ENCODE data around the gene UFD1. TPM values are rescaled to one million over a fixed set of nuclear protein-coding genes. Genes with fewer than 3 reads are reported as not detected.

UFD1 gene
- total RNA-seq, 1 experiment from 2014 or later, result 57.9 TPM

DNA sequence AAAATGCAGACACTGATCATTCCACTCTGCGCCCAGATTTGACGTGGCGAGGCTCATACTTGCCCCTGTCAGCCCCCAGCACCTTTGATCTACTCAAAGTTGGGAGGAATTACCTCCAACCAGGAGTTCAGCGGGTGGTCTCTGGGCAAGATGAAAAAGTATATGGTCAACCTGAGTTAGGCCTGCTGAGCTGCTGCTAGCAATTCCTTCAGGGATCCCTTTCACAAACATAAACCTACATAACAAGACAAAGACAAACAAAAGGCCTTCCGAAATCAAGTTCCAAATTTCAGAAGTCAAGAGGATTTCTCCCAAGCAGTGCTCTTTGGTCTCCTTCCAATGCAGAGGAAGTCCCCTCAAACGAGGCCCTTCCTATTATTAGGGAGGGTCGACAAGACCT, 24.4 kb upstream of the UFD1 start (continued):
- no peak for TF ChIP-seq ZNF396 (CRISPR knock-in tag; IDR thresholded peaks at IDR 0.05; ENCODE audit: borderline replicate concordance)
- TF ChIP-seq CBFB (CRISPR knock-in tag; IDR thresholded peaks at IDR 0.05; ENCODE audit: low read depth), result no peak
- TF ChIP-seq IRF2 (CRISPR knock-in tag; IDR thresholded peaks at IDR 0.05; ENCODE audit: borderline replicate concordance, low read depth), result no peak
- TF ChIP-seq OVOL2 (CRISPR knock-in tag; IDR thresholded peaks at IDR 0.05; ENCODE audit: borderline replicate concordance), result no peak
- no peak for TF ChIP-seq ZNF121 (CRISPR knock-in tag; IDR thresholded peaks at IDR 0.05)
- TF ChIP-seq ETV6 (CRISPR knock-in tag; IDR thresholded peaks at IDR 0.05), result no peak
- TF ChIP-seq NR1H2 (CRISPR knock-in tag; IDR thresholded peaks at IDR 0.05), result no peak
- TF ChIP-seq TEAD4 (CRISPR knock-in tag; IDR thresholded peaks at IDR 0.05), result no peak

DNA sequence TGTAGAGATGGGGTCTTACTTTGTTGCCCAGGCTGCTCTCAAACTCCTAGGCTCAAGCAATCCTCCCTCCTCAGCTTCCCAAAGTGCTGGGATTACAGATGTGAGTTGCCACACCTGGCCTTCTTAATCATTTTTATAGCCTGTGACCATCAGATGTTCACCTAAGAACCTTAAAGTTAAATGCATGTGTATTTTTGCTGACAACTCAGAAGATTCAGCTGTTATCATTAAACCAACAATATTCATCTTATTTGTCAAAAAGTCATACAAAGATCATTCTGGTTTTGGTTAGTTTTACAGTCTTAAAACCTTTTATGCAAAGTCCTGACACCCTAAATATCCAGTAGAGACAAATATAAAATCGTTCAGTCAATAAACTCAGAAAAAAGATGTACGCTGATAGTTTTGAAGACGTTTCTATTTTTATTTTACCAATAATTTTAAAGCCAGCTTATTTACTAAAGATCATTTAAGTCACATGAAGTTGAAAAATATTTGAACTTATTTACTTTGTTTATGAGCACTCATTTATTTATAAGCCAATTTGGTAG, 23.0 kb upstream of the UFD1 start:
- Mint-ChIP-seq H3K36me3 (peaks cover 19% of the 10 kb centered on the region), H3K27ac (no peak overlapping the region), H3K27me3 (ENCODE audit: low read depth) (no peaks in the 10 kb centered on the region), H3K4me3 (no peak overlapping the region), H3K4me1 (peaks cover 5% of the 10 kb centered on the region; the same call in 1 of the 2 replicates), H3K9me3 (no peaks in the 10 kb centered on the region)
- DNase-seq (ENCODE audit: low spot score), result no peak
- no peak for ATAC-seq
- CTCF ChIA-PET, result interaction anchor here (1.8 kb wide), 1 partner anchor 128 kb away, joined by 10 read pairs; no protein-coding TSS in a partner anchor
- TF ChIP-seq SMAD4 (CRISPR knock-in tag; IDR thresholded peaks at IDR 0.05) (no peak), GRHL2 (CRISPR knock-in tag; IDR thresholded peaks at IDR 0.05; ENCODE audit: insufficient replicate concordance, severe bottlenecking) (no peak)
- POLR2A ChIA-PET, result no interaction called here

DNA sequence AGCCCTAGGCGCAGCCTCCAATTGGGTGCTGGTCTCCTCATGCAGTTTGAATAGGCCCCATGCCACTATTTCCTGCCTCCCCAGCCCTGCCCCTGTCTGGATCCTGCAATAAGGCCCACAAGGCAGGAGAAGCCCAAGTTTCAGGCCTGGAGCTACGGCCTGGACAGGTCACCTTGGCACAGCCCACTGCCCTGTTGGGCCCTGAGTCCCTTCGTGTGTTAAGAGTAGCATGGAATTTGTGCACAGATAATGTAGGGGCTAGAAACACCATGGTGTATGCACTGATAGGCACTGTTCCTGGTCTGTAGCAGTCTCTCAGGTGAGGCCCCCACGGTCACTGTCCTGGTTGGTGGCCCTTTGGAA, 20.9 kb upstream of the UFD1 start:
- ChIA-PET CTCF (no interaction called here), POLR2A (no interaction called here)
- Mint-ChIP-seq H3K9me3 (no peaks in the 10 kb centered on the region), H3K4me1 (peaks cover 5% of the 10 kb centered on the region; the same call in 1 of the 2 replicates), H3K36me3 (peaks cover 18% of the 10 kb centered on the region), H3K27me3 (ENCODE audit: low read depth) (no peaks in the 10 kb centered on the region), H3K27ac (no peak overlapping the region), H3K4me3 (no peak overlapping the region)
- no peak for DNase-seq (ENCODE audit: low spot score)
- TF ChIP-seq, protein P1, sequence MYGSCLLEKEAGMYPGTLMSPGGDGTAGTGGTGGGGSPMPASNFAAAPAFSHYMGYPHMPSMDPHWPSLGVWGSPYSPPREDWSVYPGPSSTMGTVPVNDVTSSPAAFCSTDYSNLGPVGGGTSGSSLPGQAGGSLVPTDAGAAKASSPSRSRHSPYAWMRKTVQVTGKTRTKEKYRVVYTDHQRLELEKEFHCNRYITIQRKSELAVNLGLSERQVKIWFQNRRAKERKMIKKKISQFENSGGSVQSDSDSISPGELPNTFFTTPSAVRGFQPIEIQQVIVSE (CRISPR knock-in tag; IDR thresholded peaks at IDR 0.05; ENCODE audit: borderline replicate concordance), result no peak
- TF ChIP-seq NR2C2 (CRISPR knock-in tag; IDR thresholded peaks at IDR 0.05) (no peak), FOXP1 (CRISPR knock-in tag; IDR thresholded peaks at IDR 0.05; ENCODE audit: borderline replicate concordance) (no peak), GABPB1 (CRISPR knock-in tag; IDR thresholded peaks at IDR 0.05) (no peak), MYBL2 (CRISPR knock-in tag; IDR thresholded peaks at IDR 0.05) (no peak), ZNF416 (CRISPR knock-in tag; IDR thresholded peaks at IDR 0.05) (no peak), ETV6 (CRISPR knock-in tag; IDR thresholded peaks at IDR 0.05) (no peak), ZNF219 (CRISPR knock-in tag; IDR thresholded peaks at IDR 0.05; ENCODE audit: borderline replicate concordance) (no peak), ZNF263 (CRISPR knock-in tag; IDR thresholded peaks at IDR 0.05; ENCODE audit: low read depth) (no peak), TCF7 (CRISPR knock-in tag; IDR thresholded peaks at IDR 0.05; ENCODE audit: low read depth) (no peak), TEAD1 (CRISPR knock-in tag; IDR thresholded peaks at IDR 0.05) (no peak), NFATC4 (CRISPR knock-in tag; IDR thresholded peaks at IDR 0.05) (no peak), GTF2I (CRISPR knock-in tag; conservative IDR thresholded peaks at IDR 0.05) (no peak), CREM (CRISPR knock-in tag; IDR thresholded peaks at IDR 0.05) (no peak)
- TF ChIP-seq, protein P2, sequence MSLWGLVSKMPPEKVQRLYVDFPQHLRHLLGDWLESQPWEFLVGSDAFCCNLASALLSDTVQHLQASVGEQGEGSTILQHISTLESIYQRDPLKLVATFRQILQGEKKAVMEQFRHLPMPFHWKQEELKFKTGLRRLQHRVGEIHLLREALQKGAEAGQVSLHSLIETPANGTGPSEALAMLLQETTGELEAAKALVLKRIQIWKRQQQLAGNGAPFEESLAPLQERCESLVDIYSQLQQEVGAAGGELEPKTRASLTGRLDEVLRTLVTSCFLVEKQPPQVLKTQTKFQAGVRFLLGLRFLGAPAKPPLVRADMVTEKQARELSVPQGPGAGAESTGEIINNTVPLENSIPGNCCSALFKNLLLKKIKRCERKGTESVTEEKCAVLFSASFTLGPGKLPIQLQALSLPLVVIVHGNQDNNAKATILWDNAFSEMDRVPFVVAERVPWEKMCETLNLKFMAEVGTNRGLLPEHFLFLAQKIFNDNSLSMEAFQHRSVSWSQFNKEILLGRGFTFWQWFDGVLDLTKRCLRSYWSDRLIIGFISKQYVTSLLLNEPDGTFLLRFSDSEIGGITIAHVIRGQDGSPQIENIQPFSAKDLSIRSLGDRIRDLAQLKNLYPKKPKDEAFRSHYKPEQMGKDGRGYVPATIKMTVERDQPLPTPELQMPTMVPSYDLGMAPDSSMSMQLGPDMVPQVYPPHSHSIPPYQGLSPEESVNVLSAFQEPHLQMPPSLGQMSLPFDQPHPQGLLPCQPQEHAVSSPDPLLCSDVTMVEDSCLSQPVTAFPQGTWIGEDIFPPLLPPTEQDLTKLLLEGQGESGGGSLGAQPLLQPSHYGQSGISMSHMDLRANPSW (CRISPR knock-in tag; conservative IDR thresholded peaks at IDR 0.05; ENCODE audit: low read depth), result no peak
- TF ChIP-seq, protein P3, sequence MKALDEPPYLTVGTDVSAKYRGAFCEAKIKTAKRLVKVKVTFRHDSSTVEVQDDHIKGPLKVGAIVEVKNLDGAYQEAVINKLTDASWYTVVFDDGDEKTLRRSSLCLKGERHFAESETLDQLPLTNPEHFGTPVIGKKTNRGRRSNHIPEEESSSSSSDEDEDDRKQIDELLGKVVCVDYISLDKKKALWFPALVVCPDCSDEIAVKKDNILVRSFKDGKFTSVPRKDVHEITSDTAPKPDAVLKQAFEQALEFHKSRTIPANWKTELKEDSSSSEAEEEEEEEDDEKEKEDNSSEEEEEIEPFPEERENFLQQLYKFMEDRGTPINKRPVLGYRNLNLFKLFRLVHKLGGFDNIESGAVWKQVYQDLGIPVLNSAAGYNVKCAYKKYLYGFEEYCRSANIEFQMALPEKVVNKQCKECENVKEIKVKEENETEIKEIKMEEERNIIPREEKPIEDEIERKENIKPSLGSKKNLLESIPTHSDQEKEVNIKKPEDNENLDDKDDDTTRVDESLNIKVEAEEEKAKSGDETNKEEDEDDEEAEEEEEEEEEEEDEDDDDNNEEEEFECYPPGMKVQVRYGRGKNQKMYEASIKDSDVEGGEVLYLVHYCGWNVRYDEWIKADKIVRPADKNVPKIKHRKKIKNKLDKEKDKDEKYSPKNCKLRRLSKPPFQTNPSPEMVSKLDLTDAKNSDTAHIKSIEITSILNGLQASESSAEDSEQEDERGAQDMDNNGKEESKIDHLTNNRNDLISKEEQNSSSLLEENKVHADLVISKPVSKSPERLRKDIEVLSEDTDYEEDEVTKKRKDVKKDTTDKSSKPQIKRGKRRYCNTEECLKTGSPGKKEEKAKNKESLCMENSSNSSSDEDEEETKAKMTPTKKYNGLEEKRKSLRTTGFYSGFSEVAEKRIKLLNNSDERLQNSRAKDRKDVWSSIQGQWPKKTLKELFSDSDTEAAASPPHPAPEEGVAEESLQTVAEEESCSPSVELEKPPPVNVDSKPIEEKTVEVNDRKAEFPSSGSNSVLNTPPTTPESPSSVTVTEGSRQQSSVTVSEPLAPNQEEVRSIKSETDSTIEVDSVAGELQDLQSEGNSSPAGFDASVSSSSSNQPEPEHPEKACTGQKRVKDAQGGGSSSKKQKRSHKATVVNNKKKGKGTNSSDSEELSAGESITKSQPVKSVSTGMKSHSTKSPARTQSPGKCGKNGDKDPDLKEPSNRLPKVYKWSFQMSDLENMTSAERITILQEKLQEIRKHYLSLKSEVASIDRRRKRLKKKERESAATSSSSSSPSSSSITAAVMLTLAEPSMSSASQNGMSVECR (CRISPR knock-in tag; IDR thresholded peaks at IDR 0.05; ENCODE audit: borderline replicate concordance), result no peak
- TF ChIP-seq, protein P4, sequence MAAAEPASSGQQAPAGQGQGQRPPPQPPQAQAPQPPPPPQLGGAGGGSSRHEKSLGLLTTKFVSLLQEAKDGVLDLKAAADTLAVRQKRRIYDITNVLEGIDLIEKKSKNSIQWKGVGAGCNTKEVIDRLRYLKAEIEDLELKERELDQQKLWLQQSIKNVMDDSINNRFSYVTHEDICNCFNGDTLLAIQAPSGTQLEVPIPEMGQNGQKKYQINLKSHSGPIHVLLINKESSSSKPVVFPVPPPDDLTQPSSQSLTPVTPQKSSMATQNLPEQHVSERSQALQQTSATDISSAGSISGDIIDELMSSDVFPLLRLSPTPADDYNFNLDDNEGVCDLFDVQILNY (CRISPR knock-in tag; IDR thresholded peaks at IDR 0.05), result no peak
- ATAC-seq, result no peak
